GM10266 (cell line): Measurements from ENCODE around the gene GPBP1L1.

Source experiments
- DNase-seq: peaks from one replicate; pipeline ENCODE4 v3.0.0; 2012; ENCODE audit errors: extremely low spot score
- TF ChIP-seq, protein P1 (sequence below): IDR thresholded peaks from 2 replicates; pipeline ENCODE4 v1.5.1; 2012; ENCODE audit warnings: mild to moderate bottlenecking, low read depth; ENCODE audit not compliant: control insufficient read depth, insufficient read depth; ENCODE audit errors: missing control alignments

GPBP1L1 gene

GRCh38 chr1:45647248-45648021 is 38.9 kb downstream of the GPBP1L1 start:
- no peak for DNase-seq
- TF ChIP-seq, protein P1, sequence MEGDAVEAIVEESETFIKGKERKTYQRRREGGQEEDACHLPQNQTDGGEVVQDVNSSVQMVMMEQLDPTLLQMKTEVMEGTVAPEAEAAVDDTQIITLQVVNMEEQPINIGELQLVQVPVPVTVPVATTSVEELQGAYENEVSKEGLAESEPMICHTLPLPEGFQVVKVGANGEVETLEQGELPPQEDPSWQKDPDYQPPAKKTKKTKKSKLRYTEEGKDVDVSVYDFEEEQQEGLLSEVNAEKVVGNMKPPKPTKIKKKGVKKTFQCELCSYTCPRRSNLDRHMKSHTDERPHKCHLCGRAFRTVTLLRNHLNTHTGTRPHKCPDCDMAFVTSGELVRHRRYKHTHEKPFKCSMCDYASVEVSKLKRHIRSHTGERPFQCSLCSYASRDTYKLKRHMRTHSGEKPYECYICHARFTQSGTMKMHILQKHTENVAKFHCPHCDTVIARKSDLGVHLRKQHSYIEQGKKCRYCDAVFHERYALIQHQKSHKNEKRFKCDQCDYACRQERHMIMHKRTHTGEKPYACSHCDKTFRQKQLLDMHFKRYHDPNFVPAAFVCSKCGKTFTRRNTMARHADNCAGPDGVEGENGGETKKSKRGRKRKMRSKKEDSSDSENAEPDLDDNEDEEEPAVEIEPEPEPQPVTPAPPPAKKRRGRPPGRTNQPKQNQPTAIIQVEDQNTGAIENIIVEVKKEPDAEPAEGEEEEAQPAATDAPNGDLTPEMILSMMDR = no peak

DNA sequence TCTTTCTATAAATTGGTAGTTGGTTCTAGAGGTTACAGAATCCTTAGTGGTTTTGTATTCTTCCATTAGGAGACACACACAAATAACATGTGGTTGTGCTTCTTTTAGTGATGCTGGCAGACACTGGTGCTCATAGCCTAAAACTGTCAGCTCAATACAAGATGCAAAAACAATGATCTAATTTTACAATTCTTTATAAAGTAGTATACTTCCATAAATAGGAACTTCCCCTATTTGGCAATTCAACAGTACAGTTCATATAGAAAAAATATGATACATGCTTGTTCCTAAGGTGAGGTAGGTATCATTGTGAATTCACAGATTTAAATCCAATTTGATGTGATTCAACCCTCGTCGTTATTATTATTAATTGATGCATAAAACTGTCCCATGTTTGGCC is 41.7 kb downstream of the GPBP1L1 start:
- TF ChIP-seq, protein P1 = no peak
- DNase-seq = no peak

DNA sequence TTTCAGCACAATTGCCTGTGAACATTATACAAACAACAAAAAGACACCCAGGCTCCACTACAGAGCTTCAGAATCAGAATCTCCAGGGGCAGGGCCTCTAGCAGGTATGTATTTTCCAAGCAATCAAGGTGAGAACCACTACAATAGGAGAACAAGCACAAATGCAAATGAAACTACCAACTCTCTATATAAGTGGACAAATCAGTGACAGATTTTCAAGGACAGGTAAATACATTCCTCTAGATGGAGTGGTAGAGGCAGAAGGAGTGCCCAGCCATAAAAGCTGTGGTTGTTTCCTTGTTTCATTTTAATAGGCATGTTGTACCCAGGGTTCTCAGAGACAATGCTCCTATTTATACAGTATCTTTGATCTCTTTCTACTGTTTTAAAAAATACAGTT is 42.4 kb downstream of the GPBP1L1 start:
- no peak for DNase-seq
- TF ChIP-seq, protein P1 = no peak

DNA sequence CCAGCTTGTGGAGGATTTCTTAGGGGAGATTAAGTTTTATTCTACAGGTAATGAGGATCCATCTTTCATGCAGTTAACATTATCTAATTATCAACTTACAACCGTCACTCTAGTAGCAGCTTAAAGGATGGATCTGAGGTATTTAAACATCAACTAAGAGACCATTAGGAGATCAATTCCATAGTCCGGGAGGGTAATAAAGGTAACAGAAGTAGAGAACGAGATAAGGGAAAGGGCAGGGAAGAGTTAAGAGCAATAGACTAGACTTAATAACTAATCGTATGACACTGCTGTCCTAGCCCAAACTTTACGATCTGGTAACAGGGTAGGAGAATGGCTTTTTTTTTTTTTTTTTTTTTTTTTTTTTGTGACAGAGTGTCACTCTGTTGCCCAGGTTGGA is 43.0 kb downstream of the GPBP1L1 start:
- TF ChIP-seq, protein P1 = no peak

DNA sequence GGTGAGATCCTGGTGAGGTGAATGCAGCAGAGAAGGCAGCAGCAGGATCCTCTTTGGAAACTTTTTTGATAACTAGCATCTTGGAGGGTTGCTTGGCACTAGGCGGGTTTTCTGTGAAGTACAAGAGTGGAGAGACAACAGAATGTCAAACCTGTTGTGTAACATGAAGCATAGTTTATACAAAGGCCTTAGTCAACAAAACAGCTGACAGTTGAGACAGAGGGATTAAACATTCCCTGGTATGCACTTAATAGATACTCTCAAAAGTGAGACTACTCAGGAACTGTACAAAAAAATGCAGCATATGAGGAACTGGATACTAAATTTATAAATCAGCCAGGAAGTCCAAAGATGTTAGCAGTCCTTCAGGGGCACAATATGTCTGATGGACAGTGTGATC is 46.0 kb downstream of the GPBP1L1 start:
- no peak for DNase-seq

More for the DNA sequence above, 43.0 kb downstream of the GPBP1L1 start:
- DNase-seq = no peak

GRCh38 chr1:45635211-45635610 is 51.1 kb downstream of the GPBP1L1 start:
- TF ChIP-seq, protein P1 = no peak
- no peak for DNase-seq

More for the DNA sequence above, 46.0 kb downstream of the GPBP1L1 start:
- TF ChIP-seq, protein P1 = no peak

GRCh38 chr1:45630429-45630828 is 55.9 kb downstream of the GPBP1L1 start:
- no peak for DNase-seq
- TF ChIP-seq, protein P1 = no peak
